ENCODE data around the gene SLC66A3. TPM values are rescaled to one million over a fixed set of nuclear protein-coding genes. Genes with fewer than 3 reads are reported as not detected.

The SLC66A3 gene
- total RNA-seq, 1 donor from 2014 or later: 52.6 TPM

- intact Hi-C loops (cut with DNase I): no loop called here
- no peaks in the 10 kb centered on the region for H3K9me3 ChIP-seq
These were observed 13.9 kb upstream of the SLC66A3 start for GRCh38 chr2:11141319-11141718.

DNA sequence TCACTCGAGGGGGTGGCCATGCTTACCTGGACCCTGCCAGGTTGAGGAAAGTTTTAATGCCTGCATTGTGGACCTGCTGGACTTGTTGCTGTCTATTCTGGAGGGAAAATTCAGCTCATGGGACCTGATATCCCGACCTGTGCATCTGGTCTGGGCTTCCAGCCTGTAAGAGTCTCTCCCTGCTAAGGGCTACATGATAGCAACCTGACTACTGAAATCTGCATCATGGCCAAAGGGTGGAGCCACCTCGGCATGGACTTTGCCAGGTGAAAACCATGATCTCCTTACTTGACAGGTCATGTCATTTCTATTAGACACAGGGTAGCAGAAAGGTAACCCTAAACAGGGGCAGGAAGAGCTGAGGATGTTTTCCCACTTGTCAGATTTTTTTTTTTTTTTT, 12.9 kb upstream of the SLC66A3 start:
- no peak overlapping the region for H3K27ac ChIP-seq
- intact Hi-C loops (cut with DNase I): no loop called here
- TF ChIP-seq, protein P1, sequence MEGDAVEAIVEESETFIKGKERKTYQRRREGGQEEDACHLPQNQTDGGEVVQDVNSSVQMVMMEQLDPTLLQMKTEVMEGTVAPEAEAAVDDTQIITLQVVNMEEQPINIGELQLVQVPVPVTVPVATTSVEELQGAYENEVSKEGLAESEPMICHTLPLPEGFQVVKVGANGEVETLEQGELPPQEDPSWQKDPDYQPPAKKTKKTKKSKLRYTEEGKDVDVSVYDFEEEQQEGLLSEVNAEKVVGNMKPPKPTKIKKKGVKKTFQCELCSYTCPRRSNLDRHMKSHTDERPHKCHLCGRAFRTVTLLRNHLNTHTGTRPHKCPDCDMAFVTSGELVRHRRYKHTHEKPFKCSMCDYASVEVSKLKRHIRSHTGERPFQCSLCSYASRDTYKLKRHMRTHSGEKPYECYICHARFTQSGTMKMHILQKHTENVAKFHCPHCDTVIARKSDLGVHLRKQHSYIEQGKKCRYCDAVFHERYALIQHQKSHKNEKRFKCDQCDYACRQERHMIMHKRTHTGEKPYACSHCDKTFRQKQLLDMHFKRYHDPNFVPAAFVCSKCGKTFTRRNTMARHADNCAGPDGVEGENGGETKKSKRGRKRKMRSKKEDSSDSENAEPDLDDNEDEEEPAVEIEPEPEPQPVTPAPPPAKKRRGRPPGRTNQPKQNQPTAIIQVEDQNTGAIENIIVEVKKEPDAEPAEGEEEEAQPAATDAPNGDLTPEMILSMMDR (IDR thresholded peaks at IDR 0.05): no peak
- no peaks in the 10 kb centered on the region for H3K27me3 ChIP-seq
- no peak for DNase-seq (ENCODE audit: low spot score in 2 of 2)
- no peaks in the 10 kb centered on the region for H3K4me1 ChIP-seq
- H3K9me3 ChIP-seq: no peaks in the 10 kb centered on the region
- no peak overlapping the region for H3K4me3 ChIP-seq
- H3K36me3 ChIP-seq: no peaks in the 10 kb centered on the region

More at GRCh38 chr2:11141319-11141718, 13.9 kb upstream of the SLC66A3 start:
- Histone ChIP-seq H3K27me3 (no peaks in the 10 kb centered on the region), H3K36me3 (no peaks in the 10 kb centered on the region), H3K4me1 (no peaks in the 10 kb centered on the region), H3K27ac (no peak overlapping the region), H3K4me3 (no peak overlapping the region)
- TF ChIP-seq, protein P1 (IDR thresholded peaks at IDR 0.05): no peak
- DNase-seq (ENCODE audit: low spot score in 2 of 2): no peak

GRCh38 chr2:11142987-11143386, 12.3 kb upstream of the SLC66A3 start:
- intact Hi-C loops (cut with DNase I): no loop called here
- DNase-seq (ENCODE audit: low spot score in 2 of 2): no peak
- H3K4me1 ChIP-seq: no peaks in the 10 kb centered on the region
- TF ChIP-seq, protein P1 (IDR thresholded peaks at IDR 0.05): no peak
- H3K9me3 ChIP-seq: no peaks in the 10 kb centered on the region
- H3K27ac ChIP-seq: no peak overlapping the region
- no peak overlapping the region for H3K4me3 ChIP-seq
- no peaks in the 10 kb centered on the region for H3K36me3 ChIP-seq
- no peaks in the 10 kb centered on the region for H3K27me3 ChIP-seq

- intact Hi-C loops (cut with DNase I): no loop called here
- no peak overlapping the region for H3K4me3 ChIP-seq
- no peaks in the 10 kb centered on the region for H3K9me3 ChIP-seq
- H3K27ac ChIP-seq: no peak overlapping the region
- H3K4me1 ChIP-seq: no peaks in the 10 kb centered on the region
- no peaks in the 10 kb centered on the region for H3K36me3 ChIP-seq
- TF ChIP-seq, protein P1 (IDR thresholded peaks at IDR 0.05): no peak
- no peak for DNase-seq (ENCODE audit: low spot score in 2 of 2)
- no peaks in the 10 kb centered on the region for H3K27me3 ChIP-seq
These were observed 11.1 kb upstream of the SLC66A3 start for GRCh38 chr2:11144077-11144737.

- Histone ChIP-seq H3K36me3 (no peaks in the 10 kb centered on the region), H3K27ac (no peak overlapping the region), H3K4me3 (no peak overlapping the region), H3K4me1 (no peaks in the 10 kb centered on the region), H3K27me3 (no peaks in the 10 kb centered on the region), H3K9me3 (no peaks in the 10 kb centered on the region)
- DNase-seq (ENCODE audit: low spot score in 2 of 2): no peak
- intact Hi-C loops (cut with DNase I): no loop called here
- TF ChIP-seq, protein P1 (IDR thresholded peaks at IDR 0.05): no peak
These were observed 10.6 kb upstream of the SLC66A3 start for GRCh38 chr2:11144738-11145079.

- H3K4me1 ChIP-seq: no peaks in the 10 kb centered on the region
- no peaks in the 10 kb centered on the region for H3K9me3 ChIP-seq
- no peak overlapping the region for H3K27ac ChIP-seq
- H3K36me3 ChIP-seq: no peaks in the 10 kb centered on the region
- no peak overlapping the region for H3K4me3 ChIP-seq
- no peak for DNase-seq (ENCODE audit: low spot score in 2 of 2)
- intact Hi-C loops (cut with DNase I): no loop called here
- TF ChIP-seq, protein P1 (IDR thresholded peaks at IDR 0.05): no peak
- no peaks in the 10 kb centered on the region for H3K27me3 ChIP-seq
These were observed 9.9 kb upstream of the SLC66A3 start for GRCh38 chr2:11145350-11145749.
